ENCODE measurements around the gene PRKCA.
"Not testable (repeated sequence)": the region's sequence is repeated elsewhere in the genome, so short reads cannot be mapped to it uniquely, and the experiment has no call there.

PRKCA gene

GRCh38 chr17:66322764-66323163 lies 20.4 kb downstream of the PRKCA start:
- TF ChIP-seq, protein P1, sequence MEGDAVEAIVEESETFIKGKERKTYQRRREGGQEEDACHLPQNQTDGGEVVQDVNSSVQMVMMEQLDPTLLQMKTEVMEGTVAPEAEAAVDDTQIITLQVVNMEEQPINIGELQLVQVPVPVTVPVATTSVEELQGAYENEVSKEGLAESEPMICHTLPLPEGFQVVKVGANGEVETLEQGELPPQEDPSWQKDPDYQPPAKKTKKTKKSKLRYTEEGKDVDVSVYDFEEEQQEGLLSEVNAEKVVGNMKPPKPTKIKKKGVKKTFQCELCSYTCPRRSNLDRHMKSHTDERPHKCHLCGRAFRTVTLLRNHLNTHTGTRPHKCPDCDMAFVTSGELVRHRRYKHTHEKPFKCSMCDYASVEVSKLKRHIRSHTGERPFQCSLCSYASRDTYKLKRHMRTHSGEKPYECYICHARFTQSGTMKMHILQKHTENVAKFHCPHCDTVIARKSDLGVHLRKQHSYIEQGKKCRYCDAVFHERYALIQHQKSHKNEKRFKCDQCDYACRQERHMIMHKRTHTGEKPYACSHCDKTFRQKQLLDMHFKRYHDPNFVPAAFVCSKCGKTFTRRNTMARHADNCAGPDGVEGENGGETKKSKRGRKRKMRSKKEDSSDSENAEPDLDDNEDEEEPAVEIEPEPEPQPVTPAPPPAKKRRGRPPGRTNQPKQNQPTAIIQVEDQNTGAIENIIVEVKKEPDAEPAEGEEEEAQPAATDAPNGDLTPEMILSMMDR (IDR thresholded peaks at IDR 0.05; ENCODE audit: low read length, missing control alignments): no peak
- no peak overlapping the region for H3K4me3 ChIP-seq (replicated peaks; ENCODE audit: low read depth, low read length)
- DNase-seq (ENCODE audit: low read depth): no peak

GRCh38 chr17:66324381-66325004 lies 22.1 kb downstream of the PRKCA start:
- DNase-seq (ENCODE audit: low read depth); H3K4me3 ChIP-seq (replicated peaks; ENCODE audit: low read depth, low read length): not testable (repeated sequence)

GRCh38 chr17:66326476-66327047 lies 24.1 kb downstream of the PRKCA start:
- DNase-seq (ENCODE audit: low read depth): no peak
- TF ChIP-seq, protein P1 (IDR thresholded peaks at IDR 0.05; ENCODE audit: low read length, missing control alignments): no peak
- H3K4me3 ChIP-seq (replicated peaks; ENCODE audit: low read depth, low read length): no peak overlapping the region

- no peak overlapping the region for H3K4me3 ChIP-seq (replicated peaks; ENCODE audit: low read depth, low read length)
- no peak for DNase-seq (ENCODE audit: low read depth)
- TF ChIP-seq, protein P1 (IDR thresholded peaks at IDR 0.05; ENCODE audit: low read length, missing control alignments): no peak
Observed at GRCh38 chr17:66330646-66331037, 28.2 kb downstream of the PRKCA start.

GRCh38 chr17:66331038-66331816 lies 28.8 kb downstream of the PRKCA start:
- no peak overlapping the region for H3K4me3 ChIP-seq (replicated peaks; ENCODE audit: low read depth, low read length)
- DNase-seq (ENCODE audit: low read depth): no peak
- TF ChIP-seq, protein P1 (IDR thresholded peaks at IDR 0.05; ENCODE audit: low read length, missing control alignments): no peak

DNA sequence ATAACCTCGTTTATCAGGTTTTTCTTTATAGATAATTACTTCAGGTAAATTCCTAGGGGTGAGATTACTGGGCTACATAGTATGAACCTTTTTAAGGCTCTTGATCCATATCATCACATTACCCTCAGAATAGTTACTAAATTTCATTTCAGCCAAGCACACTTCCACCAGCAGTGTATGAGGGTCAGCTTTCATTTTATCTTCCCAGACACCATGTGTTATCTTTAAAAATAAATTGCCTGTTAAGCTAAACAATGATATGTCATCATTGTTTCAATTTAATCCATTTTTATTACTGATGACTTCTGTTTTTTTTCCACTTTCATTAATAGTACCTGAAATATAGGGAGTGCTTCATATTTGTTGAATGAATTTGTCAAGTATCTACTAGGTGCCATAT lies 33.4 kb downstream of the PRKCA start:
- no peak for DNase-seq (ENCODE audit: low read depth)
- TF ChIP-seq, protein P1 (IDR thresholded peaks at IDR 0.05; ENCODE audit: low read length, missing control alignments): no peak
- no peak overlapping the region for H3K4me3 ChIP-seq (replicated peaks; ENCODE audit: low read depth, low read length)

- TF ChIP-seq, protein P1 (IDR thresholded peaks at IDR 0.05; ENCODE audit: low read length, missing control alignments): no peak
- DNase-seq (ENCODE audit: low read depth): no peak
- no peak overlapping the region for H3K4me3 ChIP-seq (replicated peaks; ENCODE audit: low read depth, low read length)
Observed at GRCh38 chr17:66337268-66337667, 34.9 kb downstream of the PRKCA start.
